ENCODE measurements around the gene MAP4K1. TPM values are rescaled to one million over a fixed set of nuclear protein-coding genes. Genes with fewer than 3 reads are reported as not detected.

Gene MAP4K1
- total RNA-seq, 4 donors from 2014 or later = 0.68 to 2.8 (median 1.8) TPM

DNA sequence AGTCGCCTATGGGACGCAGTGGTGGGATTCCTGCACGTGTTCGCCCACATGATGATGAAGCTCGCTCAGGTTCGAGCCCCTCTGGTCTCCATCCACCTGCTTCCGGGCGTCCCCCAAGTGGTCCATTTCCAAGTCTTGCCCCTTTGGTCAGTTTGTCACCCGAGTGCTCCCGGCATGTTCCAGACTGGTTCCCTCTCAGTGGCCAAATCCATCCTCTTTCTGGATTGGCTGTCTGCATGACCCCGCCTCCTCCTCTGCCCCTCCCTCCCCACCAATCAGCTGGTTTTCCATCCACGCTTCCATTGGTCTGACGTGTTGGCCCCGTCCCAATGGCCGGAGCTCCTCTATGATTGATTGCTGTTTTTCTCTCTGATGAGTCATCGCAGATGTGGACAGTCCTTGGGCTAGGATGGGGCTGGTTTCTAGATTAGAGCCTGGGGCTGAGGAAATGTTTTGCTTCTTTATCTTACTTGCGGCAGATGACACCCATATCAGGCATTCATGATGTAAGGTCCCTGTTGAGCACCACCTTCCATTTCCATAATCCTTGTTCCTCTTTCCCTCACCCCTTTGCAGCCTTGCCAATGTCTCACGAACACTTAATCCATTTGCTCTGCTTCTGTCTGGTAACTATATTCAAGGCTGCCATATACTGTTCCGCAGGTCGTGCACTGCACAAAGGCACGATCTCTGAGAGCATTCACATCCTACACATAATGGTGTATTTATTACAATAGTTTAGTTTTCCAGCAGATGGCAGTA lies 73.8 kb downstream of the MAP4K1 start:
- peaks cover 11% of the 10 kb centered on the region for H3K4me1 ChIP-seq
- DNase-seq (ENCODE audit: low spot score in 2 of 2) = no peak
- no peak for TF ChIP-seq POLR2A (IDR thresholded peaks at IDR 0.05)
- TF ChIP-seq, protein P1, sequence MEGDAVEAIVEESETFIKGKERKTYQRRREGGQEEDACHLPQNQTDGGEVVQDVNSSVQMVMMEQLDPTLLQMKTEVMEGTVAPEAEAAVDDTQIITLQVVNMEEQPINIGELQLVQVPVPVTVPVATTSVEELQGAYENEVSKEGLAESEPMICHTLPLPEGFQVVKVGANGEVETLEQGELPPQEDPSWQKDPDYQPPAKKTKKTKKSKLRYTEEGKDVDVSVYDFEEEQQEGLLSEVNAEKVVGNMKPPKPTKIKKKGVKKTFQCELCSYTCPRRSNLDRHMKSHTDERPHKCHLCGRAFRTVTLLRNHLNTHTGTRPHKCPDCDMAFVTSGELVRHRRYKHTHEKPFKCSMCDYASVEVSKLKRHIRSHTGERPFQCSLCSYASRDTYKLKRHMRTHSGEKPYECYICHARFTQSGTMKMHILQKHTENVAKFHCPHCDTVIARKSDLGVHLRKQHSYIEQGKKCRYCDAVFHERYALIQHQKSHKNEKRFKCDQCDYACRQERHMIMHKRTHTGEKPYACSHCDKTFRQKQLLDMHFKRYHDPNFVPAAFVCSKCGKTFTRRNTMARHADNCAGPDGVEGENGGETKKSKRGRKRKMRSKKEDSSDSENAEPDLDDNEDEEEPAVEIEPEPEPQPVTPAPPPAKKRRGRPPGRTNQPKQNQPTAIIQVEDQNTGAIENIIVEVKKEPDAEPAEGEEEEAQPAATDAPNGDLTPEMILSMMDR (IDR thresholded peaks at IDR 0.05) = peak in 1 of 2 donors; percentile 29
- TF ChIP-seq POLR2AphosphoS5 (IDR thresholded peaks at IDR 0.05) = no peak
- TF ChIP-seq EP300 (IDR thresholded peaks at IDR 0.05) = no peak
- no peaks in the 10 kb centered on the region for H3K9me3 ChIP-seq
- H3K36me3 ChIP-seq = no peaks in the 10 kb centered on the region
- 31% methylated on average over 18 of the region's 21 CpGs for WGBS
- H3K27ac ChIP-seq = no peak overlapping the region
- no peak overlapping the region for H3K4me3 ChIP-seq
- H3K27me3 ChIP-seq = no peaks in the 10 kb centered on the region

DNA sequence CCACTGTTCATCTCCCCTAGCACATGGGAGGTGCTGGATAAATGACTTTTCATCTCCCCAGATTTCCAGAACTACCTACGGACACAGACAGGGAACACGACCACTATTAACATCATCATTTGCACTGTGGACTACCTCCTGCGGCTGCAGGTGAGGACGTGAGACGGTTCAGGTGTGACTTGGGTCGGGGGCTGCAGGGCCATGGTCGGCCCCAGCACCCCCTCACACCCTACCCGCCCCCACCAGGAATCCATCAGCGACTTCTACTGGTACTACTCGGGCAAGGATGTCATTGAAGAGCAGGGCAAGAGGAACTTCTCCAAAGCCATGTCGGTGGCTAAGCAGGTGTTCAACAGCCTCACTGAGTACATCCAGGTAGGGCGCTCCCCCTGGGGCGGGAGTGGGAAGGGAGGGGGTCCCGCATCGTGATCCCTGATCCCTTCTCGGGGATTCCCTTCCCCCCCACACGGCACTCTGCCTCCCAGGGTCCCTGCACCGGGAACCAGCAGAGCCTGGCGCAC lies 74.4 kb downstream of the MAP4K1 start:
- peaks cover 16% of the 10 kb centered on the region for H3K4me1 ChIP-seq
- no peak overlapping the region for H3K4me3 ChIP-seq
- TF ChIP-seq POLR2A (IDR thresholded peaks at IDR 0.05) (no peak), EP300 (IDR thresholded peaks at IDR 0.05) (no peak), POLR2AphosphoS5 (IDR thresholded peaks at IDR 0.05) (no peak)
- TF ChIP-seq, protein P1 (IDR thresholded peaks at IDR 0.05) = no peak
- H3K9me3 ChIP-seq = no peaks in the 10 kb centered on the region
- 77% methylated on average over 9 of the region's 19 CpGs for WGBS
- no peak overlapping the region for H3K27ac ChIP-seq
- no peak for DNase-seq (ENCODE audit: low spot score in 2 of 2)
- no peaks in the 10 kb centered on the region for H3K27me3 ChIP-seq
- H3K36me3 ChIP-seq = no peaks in the 10 kb centered on the region

DNA sequence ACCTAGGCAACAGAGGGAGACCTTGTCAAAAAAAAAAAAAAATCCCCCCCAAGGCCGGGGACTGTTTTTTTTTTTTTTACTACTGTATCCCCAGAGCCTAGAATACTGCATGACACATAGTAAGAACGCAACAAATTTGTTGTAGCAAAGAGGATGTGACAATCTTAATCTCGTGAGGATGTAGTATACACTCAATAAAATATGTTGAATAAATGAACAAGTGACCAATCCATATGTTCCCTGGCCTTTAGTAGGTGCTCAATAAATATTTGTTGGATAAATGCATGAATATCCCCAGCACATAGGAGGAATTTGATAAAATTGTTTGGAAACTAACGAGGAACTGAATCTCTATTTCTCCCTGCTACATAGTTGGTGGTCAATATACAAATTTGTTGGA lies 75.7 kb downstream of the MAP4K1 start:
- Histone ChIP-seq H3K27ac (no peak overlapping the region), H3K4me1 (peaks cover 18% of the 10 kb centered on the region), H3K36me3 (no peaks in the 10 kb centered on the region), H3K27me3 (no peaks in the 10 kb centered on the region), H3K9me3 (no peaks in the 10 kb centered on the region), H3K4me3 (no peak overlapping the region)
- DNase-seq (ENCODE audit: low spot score in 2 of 2) = no peak
- TF ChIP-seq, protein P1 (IDR thresholded peaks at IDR 0.05) = no peak
- TF ChIP-seq POLR2A (IDR thresholded peaks at IDR 0.05) (no peak), POLR2AphosphoS5 (IDR thresholded peaks at IDR 0.05) (no peak), EP300 (IDR thresholded peaks at IDR 0.05) (no peak)
- WGBS = 77% methylated on average over 4 of the region's 4 CpGs

DNA sequence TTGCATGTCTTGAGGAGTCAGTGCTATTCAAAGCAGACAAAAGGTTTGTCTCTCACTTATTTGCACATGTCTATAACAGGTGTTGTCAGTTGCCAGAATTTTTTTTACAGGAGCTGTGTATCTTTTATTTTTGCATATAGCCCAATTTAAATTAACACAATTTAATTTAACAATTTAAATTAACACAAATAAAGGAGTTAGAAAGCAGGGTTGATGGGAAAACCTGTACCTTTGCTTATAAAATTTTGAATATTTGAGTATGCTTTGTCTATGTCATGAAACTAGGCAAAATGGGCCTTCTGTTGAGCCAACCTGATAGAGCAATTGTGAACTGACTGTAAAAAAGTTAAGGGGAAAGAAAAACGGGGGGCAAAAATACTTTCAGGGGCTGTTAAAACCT lies 78.0 kb downstream of the MAP4K1 start:
- no peaks in the 10 kb centered on the region for H3K27me3 ChIP-seq
- H3K9me3 ChIP-seq = peaks cover 5% of the 10 kb centered on the region
- no peak for DNase-seq (ENCODE audit: low spot score in 2 of 2)
- TF ChIP-seq EP300 (IDR thresholded peaks at IDR 0.05) (no peak), POLR2AphosphoS5 (IDR thresholded peaks at IDR 0.05) (no peak), POLR2A (IDR thresholded peaks at IDR 0.05) (no peak)
- TF ChIP-seq, protein P1 (IDR thresholded peaks at IDR 0.05) = no peak
- 82% methylated on average over 1 of the region's 1 CpG for WGBS
- H3K4me1 ChIP-seq = peaks cover 16% of the 10 kb centered on the region
- H3K4me3 ChIP-seq = no peak overlapping the region
- no peaks in the 10 kb centered on the region for H3K36me3 ChIP-seq
- no peak overlapping the region for H3K27ac ChIP-seq

DNA sequence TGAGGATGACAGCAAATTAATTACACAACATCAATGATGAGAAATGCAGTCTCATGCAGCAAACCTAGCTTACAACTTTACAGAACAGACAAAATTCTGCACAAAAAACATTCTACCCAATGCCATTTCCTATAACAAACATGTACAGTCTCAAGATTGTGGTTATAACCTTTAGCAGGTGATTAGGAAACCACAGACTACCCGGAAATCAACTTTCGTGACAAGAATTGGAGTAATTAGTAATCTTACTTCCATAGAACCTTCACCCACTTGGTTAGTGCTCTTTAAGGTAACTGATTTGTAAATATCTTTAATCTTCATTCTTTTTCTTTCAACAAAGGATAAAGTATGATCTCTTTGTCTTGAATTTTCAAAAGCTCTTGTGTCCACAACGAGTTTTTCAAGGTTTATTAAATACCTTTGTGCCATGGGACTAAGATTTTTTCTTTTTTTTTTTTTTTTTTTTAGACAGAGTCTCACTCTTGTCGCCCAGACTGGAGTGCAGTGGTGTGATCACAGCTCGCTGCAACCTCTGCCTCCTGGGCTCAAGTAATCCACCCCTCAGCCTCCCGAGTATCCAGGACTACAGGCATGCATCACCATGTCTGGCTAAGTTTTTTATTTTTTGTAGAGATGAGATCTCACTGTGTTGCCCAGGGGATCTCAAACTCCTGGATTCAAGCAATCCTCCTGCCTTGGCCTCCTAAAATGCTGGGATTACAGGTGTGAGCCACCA lies 78.8 kb downstream of the MAP4K1 start:
- Histone ChIP-seq H3K9me3 (peaks cover 5% of the 10 kb centered on the region), H3K4me1 (peaks cover 8% of the 10 kb centered on the region), H3K27me3 (no peaks in the 10 kb centered on the region), H3K27ac (no peak overlapping the region), H3K36me3 (no peaks in the 10 kb centered on the region), H3K4me3 (no peak overlapping the region)
- 62% methylated on average over 6 of the region's 6 CpGs for WGBS
- DNase-seq (ENCODE audit: low spot score in 2 of 2) = no peak
- TF ChIP-seq POLR2A (IDR thresholded peaks at IDR 0.05) = no peak

Measured in suprapubic skin (tissue), 4 donors.